Activated CD4-positive, alpha-beta T cell treated with anti-CD3 and anti-CD28 coated beads, Interleukin-2, amount 50 U/mL, for 4 hours (primary cell): ENCODE measurements around the gene SRGAP3.
A peak's percentile ranks its signal among the peaks of the same experiment; 100 is the strongest.

Source experiments
- DNase-seq, 2 experiments: peaks; one replicate each; pipeline ENCODE4 v3.0.0-alpha.2; 2020

SRGAP3 gene

DNA sequence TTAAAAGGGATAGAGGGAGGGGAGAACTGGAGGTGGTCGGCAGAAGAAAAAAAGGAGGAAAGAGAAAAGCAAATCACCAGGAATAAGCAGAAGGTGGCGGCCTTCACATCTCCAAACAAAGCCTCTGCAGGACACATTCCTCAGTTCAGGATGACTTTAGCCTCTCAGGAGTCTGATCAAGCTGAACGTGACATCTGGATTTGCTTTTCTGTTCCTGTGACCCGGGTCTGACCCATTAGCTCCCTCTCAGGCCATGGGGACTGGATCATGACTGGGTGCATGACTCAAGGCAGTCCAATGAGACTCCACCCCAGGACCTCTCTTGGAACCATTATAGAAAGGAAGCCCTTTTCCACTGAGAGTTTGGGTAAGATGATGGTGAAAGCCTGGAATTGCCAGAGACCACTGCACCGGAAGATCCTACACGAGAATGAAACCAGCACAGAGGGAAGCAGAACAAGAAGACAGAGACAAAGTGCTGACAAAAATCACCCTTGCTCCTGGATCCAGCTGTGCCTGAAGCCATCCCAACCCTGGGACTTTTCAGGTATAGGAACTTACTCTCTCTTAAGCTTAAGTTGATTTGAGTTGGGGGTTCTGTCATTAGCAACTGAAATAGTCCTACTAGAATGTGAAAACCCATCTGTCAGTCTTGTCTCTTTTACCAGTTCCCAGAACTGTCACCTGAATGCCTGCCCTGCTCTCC lies 240.7 kb downstream of the SRGAP3 start:
- DNase-seq, result no peak

DNA sequence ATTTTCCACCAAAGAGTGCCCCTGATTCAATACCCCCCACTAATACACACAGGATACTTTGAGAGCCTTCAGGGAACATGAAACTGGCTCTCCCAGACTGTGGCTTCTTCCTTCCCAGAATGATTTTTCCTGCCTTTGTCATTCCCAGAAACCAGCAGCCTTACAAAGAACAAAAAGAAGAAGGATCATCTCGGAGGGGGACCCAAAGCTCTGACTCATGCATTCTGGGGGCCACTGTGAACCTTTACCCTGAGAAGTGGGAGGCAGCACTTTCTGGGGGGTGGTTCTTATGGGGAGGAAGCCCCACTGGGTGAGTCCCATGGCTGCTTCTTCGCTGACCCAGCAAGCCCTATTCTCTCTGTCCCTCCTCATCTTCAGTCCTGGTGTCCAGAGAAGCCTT lies 241.5 kb downstream of the SRGAP3 start:
- no peak for DNase-seq

DNA sequence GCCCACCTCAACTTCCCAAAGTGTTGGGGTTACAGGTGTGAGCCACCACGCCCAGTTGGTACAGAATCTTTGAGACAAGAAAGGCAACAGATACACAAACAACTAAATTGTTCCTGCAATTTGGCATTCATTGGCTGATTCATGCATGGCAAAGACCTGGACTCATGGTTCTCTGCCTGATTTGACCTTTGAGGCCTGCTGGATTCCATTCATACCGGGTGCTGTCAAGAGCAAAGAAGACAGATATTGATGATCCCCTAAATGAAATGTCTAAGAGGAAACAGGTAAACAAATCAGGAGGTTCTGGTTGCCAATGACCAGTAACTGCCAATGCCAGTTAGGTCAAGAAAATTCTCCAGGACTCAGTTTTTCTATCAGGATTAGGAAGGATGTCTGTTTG lies 242.2 kb downstream of the SRGAP3 start:
- DNase-seq, result no peak

DNA sequence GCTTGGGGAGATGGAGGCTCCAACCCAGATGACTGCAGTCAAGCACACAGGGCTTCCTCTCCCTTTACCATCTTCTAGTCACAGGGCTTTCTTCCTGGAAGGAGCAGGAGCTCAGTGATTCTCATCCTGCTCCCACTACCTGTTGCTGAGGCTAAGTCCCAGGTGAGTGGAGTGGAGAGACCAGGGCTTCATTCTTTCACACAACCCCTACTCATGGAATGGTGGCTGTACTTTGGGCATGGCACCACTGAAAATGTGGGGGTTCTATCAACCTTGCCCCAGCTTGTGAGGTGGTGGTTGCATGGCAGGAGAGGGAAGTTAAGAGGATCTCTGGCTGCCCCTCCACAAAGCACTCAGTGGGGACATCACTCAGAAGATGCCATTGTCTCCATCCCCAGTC lies 249.4 kb downstream of the SRGAP3 start:
- DNase-seq, result no peak

DNA sequence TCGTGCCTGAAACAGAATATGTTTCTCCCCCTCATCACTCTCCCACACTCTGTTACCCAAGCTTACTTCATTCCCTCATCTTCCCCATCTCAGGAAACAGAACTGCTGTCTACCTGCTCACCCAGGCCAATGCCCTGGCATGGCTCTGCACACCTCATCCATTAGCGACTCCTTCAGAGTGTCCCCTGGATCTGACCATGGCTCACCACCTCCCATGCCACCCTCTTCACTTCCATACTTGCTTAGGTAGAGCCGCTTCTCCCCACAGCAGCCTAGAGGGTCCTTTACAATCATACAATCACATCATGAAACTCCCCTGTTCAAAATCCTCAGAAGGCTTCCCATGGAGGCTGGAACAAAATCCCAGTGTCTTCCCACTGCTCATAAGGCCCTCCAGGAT lies 252.3 kb downstream of the SRGAP3 start:
- no peak for DNase-seq

DNA sequence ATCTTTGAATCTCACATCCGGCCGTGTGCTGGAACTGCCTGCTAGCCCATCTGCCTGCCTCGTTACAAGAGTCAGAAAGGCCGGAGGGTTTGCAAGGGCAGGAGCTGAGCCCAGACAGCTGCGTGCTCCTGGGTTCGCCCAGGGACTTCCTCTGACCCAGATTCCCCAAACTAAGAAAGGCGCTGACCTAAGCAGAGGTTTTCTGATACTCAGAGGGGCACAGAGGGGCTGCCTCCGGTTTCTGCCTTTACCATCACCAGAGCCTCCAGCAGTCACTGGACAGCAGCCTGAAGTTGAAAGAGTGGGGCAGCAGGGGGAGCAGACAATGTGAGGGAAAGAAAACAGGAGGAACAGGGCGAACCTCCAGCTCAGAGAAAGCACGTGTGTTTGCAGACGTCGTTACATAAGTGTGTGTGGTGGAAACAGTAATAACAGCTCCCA lies 252.7 kb downstream of the SRGAP3 start:
- no peak for DNase-seq

DNA sequence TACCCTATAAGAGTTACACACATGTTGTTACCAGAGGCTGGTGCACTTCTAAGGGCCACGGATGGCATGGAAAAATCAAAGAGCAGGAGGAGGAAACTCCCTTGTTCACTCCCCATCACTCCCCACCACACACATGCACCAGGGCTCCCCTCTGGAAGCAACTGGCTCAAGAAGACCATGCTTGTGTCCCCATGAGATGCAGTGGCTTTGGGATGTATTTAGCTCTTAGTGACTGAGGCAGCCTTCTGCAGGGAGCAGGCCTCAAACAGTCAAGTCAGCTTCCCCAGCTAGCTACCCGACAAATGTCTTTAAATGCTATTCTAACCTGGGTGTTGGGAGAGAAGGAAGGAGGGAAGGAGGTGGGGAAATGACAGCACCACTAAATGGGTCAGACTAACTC lies 253.2 kb downstream of the SRGAP3 start:
- DNase-seq, result no peak

DNA sequence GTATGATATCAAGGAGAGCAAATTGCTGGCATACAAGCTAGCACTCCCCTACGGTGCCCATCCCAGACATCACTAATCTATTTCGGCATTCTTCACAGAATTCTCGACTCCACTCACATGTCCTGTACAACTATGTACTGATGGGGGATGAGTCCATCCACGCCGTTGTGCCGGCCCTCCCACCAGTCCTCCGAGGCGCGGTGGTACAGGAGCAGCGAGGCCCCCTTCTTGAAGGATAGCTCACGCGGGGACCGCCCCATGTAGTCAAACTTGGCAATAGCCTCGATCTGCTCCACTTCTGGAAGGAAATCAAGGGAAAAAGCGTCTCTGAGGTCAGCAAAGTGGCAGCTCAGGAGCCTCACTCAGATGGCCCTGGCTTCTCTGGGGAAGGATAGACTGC lies 255.2 kb downstream of the SRGAP3 start:
- no peak for DNase-seq

DNA sequence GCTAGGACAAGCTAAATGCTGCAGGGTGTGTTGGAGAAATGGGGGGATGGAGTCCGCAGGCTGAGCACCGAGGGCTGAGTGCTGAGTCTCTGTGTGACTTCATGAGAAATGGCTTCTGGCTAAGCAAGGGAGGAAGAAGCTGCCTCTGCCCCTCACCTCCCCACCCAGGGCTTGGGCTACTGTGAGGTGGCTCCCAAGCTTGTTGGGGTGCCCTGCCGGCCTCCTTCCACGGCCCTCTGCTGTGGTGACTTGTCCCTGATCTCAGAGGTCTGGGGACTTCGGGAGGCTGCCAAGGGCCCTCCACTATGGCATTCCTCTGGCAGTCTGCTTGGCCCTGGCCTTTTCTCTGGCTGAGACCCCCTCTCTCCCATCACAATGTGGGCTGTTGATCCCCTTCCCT lies 256.1 kb downstream of the SRGAP3 start:
- DNase-seq, result no peak

DNA sequence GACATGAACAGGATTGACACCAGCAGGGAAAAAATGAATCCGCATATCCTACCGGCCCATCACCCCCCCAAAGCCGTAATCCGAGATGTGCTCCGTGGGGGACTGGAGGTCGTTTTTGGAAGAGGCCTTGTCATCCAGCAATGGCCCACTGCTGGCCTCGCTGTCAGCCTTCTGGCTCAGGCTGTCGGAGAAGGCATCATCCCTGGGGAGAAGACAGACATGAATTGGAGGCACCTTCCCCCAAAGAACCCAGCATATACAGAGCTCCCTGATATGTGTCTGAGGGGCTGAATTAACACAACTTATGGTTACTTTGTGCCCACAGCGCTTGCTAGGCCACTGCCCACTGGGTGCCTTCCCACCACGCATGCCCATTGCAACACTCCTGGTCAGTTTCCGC lies 256.6 kb downstream of the SRGAP3 start:
- DNase-seq, result no peak

DNA sequence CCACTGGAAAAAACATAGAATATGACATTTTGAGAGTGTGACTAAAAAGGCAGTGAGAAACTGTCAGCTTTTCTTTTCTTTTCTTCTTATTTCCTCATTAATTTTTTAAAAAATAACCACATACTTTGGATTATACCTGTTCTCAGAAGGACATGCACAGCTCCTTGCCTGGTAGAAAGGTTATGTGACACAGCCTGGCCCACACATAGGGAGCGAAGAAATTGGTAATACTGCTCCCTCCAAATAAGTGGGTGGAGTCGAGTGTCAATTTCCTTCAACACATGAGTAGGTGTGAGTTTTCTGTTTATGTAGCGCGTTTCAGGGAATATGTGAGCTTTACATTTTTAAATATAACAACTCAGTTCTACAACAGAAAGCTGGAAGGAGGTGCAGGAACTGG lies 257.2 kb downstream of the SRGAP3 start:
- DNase-seq, result no peak

DNA sequence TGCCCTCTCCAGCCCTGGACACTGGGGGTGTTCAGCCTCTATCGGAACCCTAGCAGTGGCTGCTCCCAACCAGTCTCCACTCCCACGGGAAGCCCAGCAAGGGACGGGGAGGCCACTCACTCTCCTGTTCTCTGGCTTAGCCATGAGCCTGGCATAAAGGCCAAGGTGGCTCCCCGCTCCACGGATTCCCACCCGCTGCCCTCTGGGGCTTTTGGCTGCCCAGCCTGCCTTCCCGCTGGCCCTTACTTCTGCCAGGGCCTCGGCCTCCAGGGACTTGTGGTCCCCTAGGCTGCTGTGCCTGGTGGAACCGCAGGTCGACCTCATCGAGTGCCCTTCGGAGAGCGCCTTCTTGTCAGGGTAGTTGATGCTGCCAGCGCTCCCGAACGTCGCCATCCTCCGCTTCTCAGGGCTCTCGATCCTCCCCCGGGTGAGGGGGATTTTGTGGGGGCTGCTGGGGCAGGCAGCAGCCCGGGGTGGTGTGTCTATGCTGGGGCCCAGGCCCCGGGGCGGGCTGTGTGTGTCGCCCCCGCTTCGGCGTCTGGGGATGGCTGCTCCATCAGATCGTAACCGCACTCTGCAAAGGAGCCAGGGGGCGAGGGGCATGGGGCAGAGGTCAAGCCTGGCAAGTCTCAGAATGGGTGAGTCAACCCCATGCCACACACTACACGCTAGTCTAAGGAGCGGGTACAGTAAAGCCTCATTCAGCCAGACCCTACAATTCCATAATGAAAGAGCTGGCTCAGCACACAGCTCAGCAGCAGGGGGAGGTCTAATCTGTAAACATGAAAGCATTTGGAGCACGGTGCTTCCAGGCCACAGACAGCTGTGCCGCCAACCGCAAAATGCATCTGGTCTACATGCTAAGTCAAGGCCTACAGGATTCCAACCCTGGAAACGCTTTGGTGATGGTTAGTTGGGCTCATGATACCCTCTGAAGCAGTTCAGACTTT lies 258.9 kb downstream of the SRGAP3 start:
- no peak for DNase-seq

DNA sequence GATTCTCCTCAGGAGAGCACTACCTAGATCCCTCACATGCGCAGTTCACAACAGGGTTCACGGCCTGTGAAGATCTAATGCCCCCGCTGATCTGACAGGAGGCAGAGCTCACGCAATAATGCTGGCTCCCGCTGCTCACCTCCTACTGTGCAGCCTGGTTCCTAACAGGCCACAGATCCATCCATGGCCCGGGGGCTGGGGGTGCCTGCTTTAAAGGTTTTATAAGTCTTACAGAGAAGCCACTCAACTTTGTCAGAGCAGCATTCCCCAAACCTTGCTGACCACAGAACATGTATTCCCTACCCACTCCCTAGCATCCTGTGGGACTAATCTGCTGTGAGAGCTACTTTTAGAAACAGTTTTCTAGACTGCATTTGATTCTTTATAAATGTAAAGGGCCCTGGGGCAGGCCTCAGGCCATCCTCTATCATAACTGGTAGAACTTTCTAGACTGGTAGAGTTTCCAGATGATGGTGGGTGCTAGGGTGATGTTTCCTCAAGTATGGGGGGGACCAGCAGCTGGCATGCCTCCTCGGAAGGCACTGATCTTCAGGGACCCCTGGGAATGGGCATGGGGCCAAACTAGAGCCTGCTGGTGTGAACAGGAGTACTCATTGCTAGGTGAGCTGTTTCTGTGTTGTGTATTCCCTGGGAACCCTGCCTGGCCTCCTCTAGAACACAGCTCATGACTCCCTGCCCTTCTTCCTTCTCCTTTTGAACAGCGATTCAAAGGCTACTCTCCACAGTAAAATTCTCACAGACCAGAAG lies 260.5 kb downstream of the SRGAP3 start:
- DNase-seq, result no peak

DNA sequence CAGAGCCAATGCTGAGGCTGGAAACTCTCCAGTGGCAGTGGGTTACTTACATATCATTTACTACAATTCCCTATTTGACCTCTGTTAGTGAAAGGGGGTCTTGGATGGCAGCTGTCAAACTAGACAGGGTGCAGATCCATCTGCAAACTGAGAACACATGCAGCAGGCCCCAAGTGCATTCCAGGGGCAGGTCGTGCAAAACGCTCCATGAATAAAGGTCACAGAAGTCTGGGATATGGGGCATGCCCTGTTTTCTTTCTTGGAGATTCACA lies 261.1 kb downstream of the SRGAP3 start:
- no peak for DNase-seq

DNA sequence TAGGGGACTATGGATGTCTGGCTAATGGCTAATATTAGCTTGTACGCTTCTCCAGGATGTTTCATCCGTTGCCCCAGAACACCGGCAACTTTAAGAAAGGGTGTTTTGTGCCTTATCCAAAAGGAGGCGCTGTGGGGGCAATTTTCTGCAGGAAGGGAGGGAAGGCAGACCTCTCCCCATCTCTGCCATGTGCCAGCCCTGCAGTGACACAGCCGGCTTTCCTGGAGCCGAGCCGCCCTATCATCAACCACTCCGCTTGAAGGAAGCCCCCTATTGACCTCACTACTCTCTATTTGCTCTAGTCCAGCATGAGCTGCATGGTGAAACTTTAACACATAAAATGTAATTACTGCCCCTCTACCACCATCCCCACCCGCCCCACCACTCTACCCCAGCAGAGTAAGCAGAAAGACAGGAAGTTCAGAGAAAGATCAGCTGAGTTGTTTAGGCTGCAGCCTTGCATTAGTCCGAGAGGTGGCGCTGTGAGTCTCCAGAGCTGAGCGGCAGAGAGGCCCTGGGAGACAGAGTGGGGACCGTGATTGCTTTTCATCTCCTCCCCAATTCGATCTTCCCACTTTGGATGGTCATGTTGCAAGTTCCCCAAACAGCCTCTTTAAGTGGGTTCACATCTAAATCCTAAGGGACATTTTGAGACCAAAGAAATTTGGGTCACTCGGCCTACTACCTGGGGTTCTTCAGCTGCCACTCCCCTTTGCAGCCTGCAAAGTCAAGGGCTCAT lies 261.6 kb downstream of the SRGAP3 start:
- DNase-seq, result peak; percentile 31 to 42

DNA sequence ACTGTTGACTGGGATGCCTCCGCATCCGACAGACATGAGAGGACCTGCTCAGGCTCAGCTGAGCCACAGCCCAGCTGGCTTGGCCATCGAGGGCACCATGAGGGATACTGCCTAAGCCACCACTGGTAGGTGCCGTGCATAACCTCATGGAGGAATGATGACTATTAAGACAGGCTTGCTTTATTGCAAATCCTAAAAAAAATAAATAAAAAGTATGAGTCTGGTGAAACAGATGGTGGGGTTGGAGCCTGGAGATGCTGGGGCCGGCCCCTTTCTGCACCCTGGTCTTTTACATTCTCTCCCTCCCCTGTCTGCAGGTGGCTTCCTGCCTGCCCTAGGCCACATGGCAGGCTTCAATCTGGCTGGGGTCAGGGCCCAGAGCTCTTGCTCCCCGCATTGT lies 262.2 kb downstream of the SRGAP3 start:
- no peak for DNase-seq

DNA sequence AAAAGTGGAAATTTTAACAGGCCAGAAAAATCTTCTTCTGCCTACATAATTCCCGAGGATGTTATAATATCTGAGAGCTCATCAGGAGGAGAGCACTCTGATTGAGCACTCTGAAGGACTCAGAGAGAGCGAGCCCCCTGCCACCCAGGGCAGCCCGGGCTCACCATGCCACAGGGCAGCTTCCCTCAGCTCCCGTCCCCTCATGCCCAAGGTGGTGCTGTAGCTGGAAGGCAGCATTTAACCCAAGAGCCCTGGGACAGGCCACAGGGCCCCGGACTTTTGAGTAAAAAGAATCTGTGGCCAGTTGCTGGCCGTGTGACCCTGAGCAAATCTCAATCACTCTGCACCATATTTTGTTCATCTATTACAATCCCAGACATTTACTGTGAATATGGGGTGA lies 262.7 kb downstream of the SRGAP3 start:
- no peak for DNase-seq

DNA sequence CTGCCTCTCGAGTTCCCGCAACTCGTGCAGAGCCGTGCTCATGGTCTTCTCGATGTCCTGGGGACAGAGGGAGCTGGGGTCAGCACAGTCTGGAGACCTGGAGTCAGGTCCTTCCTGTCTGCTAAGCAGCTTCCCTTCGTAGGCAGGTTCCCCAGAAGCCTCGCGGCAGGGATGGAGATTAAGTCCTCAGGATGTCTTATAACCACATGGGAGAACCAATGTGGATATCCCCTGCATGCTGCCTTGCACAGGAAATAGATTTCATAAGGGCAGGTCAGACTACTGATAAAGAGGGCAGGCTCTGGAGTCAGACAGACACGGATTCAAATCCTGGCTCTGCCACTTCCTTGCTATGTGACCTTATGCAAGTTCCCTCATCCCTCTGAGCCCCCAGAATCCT lies 263.6 kb downstream of the SRGAP3 start:
- DNase-seq, result no peak

DNA sequence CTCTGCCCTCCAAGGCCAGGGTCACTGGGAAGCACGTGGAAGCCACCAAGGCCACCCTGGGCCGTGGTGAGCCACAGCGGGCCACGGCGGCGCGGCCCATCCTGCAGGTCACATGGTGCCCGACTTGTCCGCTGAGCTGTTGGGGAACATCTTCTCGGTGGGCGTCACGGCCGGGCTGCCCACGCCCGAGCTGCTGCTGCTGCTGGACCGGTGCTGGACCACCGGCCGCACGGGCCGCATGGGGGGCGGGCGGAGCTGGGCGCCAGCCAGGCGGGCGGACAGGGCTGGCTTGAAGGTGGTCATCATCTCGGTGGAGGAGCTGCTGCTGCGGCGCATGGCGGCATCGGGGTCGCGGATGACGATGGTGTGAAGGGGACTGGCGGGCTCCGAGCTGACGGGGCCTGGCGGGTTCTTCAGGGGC lies 264.0 kb downstream of the SRGAP3 start:
- no peak for DNase-seq

DNA sequence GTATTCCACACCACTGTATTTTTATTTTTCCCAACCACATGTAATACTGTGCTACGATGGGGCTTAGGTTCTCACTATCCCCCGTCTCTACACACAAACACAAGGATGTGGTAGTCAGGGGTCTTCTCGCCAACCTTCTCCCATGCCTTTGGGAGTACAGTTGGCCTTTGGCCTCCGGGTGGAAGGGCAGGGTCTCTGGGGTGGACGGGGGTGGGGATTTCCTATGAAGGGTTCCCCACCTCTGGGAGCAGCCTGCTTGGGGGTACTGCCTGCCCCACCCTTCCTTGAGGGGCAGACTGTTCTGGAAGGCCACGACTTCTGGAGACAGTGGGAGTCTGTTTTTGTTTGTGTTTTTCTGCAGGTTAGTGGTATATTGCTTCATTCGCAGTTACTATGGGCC lies 264.9 kb downstream of the SRGAP3 start:
- no peak for DNase-seq

DNA sequence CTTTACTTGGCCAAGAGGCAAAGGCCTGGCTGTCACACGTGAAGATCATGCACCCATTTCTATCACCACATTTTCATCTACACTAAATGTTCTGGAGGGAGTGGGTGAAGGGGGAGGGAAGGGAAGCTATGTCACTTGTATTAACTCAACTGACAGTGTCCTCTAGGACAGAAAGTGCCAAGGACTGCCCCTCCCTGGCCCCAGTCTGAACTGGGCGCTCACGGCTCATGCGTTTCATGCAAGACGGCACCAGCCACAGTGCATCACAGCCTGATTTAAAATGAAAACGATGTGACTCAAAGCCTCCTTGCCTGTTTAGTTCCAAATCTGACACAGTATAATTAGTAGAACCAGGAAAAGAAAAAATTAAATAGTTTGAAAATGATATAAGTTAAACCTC lies 265.4 kb downstream of the SRGAP3 start:
- no peak for DNase-seq

DNA sequence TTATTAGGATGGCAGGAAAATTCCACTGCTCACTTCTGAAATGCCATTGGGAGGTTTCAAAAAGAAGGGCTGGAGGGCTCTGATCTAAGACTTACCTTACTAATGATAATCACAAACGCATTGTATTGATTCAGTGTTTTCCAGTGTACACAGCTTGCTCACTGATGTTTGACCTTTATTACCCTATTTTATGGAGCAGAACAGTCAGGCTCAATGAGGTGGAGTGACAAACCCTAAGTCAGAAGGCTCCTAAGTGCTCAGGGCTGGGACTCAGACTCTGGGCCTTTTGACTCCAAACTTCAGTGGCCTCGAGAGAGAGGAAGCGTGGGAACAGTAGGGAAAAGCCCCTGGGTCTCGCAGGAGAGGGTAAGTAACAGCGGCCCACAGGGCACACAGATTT lies 265.9 kb downstream of the SRGAP3 start:
- DNase-seq, result no peak

DNA sequence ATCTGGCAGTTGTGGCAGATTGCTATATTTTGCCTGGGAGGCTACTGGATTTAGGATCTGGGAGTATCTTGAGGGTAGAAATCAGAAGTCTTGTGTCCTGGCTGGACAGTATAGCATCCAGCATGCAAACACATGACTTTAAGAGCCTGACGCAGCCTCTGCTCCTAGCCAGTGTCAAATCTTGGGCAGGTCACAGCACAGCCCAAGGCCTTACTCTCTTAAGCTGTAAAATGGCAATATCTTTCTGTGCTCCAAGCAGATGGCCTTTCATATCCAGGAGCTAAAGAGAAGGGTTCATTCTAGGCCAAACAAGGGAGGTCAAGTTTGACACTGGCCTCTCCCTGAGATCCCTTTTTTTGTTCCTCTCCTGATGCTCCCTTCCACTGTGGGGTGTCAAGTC lies 266.4 kb downstream of the SRGAP3 start:
- DNase-seq, result no peak
